Pancreas (tissue), 10 donors: Measurements from ENCODE around the gene ABRAXAS1. TPM values are rescaled to one million over a fixed set of nuclear protein-coding genes. Genes with fewer than 3 reads are reported as not detected.
A peak's percentile ranks its signal among the peaks of the same experiment; 100 is the strongest.

Source experiments
- ATAC-seq, 4 donors: fragments of 200-7000 bp; cut with Tn5 transposase; one replicate each; pipeline versions ENCODE4 v1.8.0 to v1.9.1; 2020; ENCODE audit warnings: mild to moderate bottlenecking in 4 of 4, moderate library complexity in 4 of 4
- DNase-seq, 6 donors: peaks; one replicate each; pipeline ENCODE4 v3.0.0-alpha.2; 2020
- FAIRE-seq: peaks from 2 replicates; lab custom pipeline; 2012; peaks lifted over from hg19 to GRCh38; lab: Jason Lieb, UNC
- H3K27ac ChIP-seq, 4 donors: fragments of 200-600 bp; sonication (generic); 1 replicate in 3 of 4; 2 replicates in 1 of 4; pipeline versions ENCODE4 v1.5.0 to v1.8.0; 2020
- H3K27me3 ChIP-seq, 4 donors: fragments of 200-600 bp; one replicate each; pipeline ENCODE4 v1.8.0; 2021
- H3K36me3 ChIP-seq, 3 donors: fragments of 200-600 bp; sonication (generic) in 1 of 3; one replicate each; pipeline versions ENCODE4 v1.5.0 to v1.8.0; 2020 to 2021
- H3K4me1 ChIP-seq, 3 donors: fragments of 200-600 bp; one replicate each; pipeline ENCODE4 v1.8.0; 2021
- H3K4me3 ChIP-seq, 4 donors: fragments of 200-600 bp; sonication (generic) in 2 of 4; one replicate each; pipeline versions ENCODE4 v1.5.0 to v1.8.0; 2020 to 2021
- H3K9me3 ChIP-seq, 4 donors: fragments of 200-600 bp; one replicate each; pipeline ENCODE4 v1.8.0; 2021
- WGBS, 2 donors: extraction: QIAGEN DNeasy Blood & Tissue Kit; methylation state at CpG; one replicate each; pipeline ENCODE4 v1.1.7; 2013; 5-methylcytosine and 5-hydroxymethylcytosine counted together
- intact Hi-C, 3 donors: fragments of 100-400 bp; cut with DNase I; formaldehyde crosslinking; loops; one replicate each; pipeline versions ENCODE4 v1.11.1 to v1.14.2; 2022
- polyA plus RNA-seq, 2 donors: library from polyadenylated mRNA; stranded (reverse); fragments of 200-250 nt; gene quantifications; one replicate each; pipeline ENCODE4 v1.2.3, GENCODE V29; 2013
- total RNA-seq, 6 donors: library from RNA; stranded (reverse); fragmentation: NEBNext Ultra II Directional in 4 of 6; extraction: Animal tissue kit (Norgen Biotek cat#: 25700) in 4 of 6; gene quantifications; one replicate each; pipeline versions ENCODE4 v1.2.1 to v1.2.4, GENCODE V29; 2021 to 2023
- TF ChIP-seq, protein P1 (sequence below), 4 donors: fragments of 200-600 bp; sonication (generic) in 3 of 4; IDR thresholded peaks; one replicate each; pipeline versions ENCODE4 v1.5.0 to v1.8.0; 2021; ENCODE audit warnings: antibody characterized with exemption in 4 of 4
- donor health status: healthy with polysubstance abuse.
- donor health status: DM: no; HTN: no; CAD: no; lungs with moderate emphysema.
- donor health status: DM: no; HTN: no; CAD: no.
- donor health status: control.
- donor health status: control.
- donor health status: Bipolar disorder and iron deficiency.
- donor health status: DM: yes; HTN: yes; CAD: no.
- donor health status: DM: no; HTN: no; CAD: no.
- donor health status: DM: no; HTN: no; CAD: no.
- donor health status: DM: yes; HTN: yes; CAD: no.

Gene ABRAXAS1
- total and polyA plus RNA-seq, 8 donors: 2.3 to 8.2 (median 6.3) TPM

DNA sequence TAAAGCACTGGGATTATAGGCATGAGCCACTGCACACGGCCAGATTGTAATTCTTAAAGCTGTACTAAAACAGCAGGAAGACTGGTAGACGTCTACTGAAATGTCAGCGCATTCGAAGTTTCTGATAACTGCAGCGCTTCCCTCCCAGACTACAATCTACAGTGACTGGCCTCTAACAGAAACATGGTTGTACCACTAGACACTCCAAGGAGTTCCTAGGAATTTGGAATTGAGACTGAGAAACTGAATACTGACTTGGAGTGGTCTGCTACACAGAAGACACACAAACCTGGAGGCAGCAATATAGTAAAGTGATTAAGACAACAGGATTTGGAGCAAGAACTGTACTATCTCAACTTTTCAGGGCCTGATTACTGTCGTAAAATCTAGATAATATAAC is 30.2 kb downstream of the ABRAXAS1 start:
- H3K27me3 ChIP-seq: no peaks in the 10 kb centered on the region
- ATAC-seq: peak in 2 of 4 donors; percentile 2 to 4
- peaks cover 0 to 4% (median 0%) of the 10 kb centered on the region in 3 donors for H3K36me3 ChIP-seq
- 8 to 9% methylated on average over 6 of the region's 6 CpGs for WGBS, 2 donors
- no peak for FAIRE-seq
- peak overlapping the region in 3 of 4 donors; percentile 80 to 96 (median 94) for H3K27ac ChIP-seq
- intact Hi-C loops: no loop called here
- no peak for DNase-seq
- peaks cover 5 to 23% (median 10%) of the 10 kb centered on the region in 3 donors for H3K4me1 ChIP-seq
- TF ChIP-seq, protein P1, sequence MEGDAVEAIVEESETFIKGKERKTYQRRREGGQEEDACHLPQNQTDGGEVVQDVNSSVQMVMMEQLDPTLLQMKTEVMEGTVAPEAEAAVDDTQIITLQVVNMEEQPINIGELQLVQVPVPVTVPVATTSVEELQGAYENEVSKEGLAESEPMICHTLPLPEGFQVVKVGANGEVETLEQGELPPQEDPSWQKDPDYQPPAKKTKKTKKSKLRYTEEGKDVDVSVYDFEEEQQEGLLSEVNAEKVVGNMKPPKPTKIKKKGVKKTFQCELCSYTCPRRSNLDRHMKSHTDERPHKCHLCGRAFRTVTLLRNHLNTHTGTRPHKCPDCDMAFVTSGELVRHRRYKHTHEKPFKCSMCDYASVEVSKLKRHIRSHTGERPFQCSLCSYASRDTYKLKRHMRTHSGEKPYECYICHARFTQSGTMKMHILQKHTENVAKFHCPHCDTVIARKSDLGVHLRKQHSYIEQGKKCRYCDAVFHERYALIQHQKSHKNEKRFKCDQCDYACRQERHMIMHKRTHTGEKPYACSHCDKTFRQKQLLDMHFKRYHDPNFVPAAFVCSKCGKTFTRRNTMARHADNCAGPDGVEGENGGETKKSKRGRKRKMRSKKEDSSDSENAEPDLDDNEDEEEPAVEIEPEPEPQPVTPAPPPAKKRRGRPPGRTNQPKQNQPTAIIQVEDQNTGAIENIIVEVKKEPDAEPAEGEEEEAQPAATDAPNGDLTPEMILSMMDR (IDR thresholded peaks at IDR 0.05): no peak
- peak overlapping the region; percentile 60 to 88 (median 66) for H3K4me3 ChIP-seq
- H3K9me3 ChIP-seq: no peaks in the 10 kb centered on the region

DNA sequence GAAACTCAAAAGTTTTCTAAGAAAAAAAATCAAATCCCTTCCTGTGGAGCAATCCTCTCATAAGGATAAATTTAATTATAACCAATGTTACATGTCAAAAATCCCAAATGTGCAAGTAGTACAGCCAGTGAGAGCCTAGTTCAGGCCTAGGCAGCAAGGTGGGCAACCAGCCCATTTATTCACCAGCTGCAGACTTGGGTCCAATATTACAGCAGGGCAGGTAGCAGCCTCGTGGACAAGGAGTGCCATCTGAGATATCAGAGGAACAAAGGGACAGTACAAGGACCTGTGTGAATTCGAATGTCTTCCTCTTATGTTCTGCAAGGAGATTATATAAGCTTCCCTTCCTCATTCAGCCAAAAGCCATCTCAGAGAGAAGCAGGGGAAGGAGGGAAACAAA is 35.9 kb downstream of the ABRAXAS1 start:
- FAIRE-seq (no peak), ATAC-seq (no peak), DNase-seq (no peak)
- no peak overlapping the region for H3K4me3 ChIP-seq
- H3K27me3 ChIP-seq: no peaks in the 10 kb centered on the region
- intact Hi-C loops: no loop called here
- TF ChIP-seq, protein P1 (IDR thresholded peaks at IDR 0.05): no peak
- no peak overlapping the region for H3K27ac ChIP-seq
- 63 to 67% methylated on average over 2 of the region's 2 CpGs for WGBS, 2 donors
- no peaks in the 10 kb centered on the region for H3K9me3 ChIP-seq
- H3K4me1 ChIP-seq: peaks cover 0 to 6% (median 0%) of the 10 kb centered on the region in 3 donors
- peaks cover 0 to 8% (median 7%) of the 10 kb centered on the region in 3 donors for H3K36me3 ChIP-seq

DNA sequence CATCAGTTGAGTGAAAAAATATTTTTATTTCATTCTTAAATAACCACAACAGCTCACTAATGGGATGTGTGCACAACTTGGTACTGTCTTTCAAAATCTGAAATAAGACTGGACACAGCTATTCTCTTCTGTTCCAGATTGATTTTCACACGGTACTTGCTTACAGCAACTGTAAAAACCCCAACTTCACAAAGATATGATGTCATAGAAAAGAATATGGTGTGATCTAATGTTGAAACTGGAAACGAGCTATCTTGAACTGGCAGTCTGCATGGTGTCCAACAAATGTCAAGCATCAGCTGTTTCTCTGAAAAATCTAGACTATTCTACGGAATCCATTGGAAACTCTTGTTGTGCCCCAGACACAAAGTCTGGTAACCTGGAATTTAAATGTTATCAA is 44.0 kb downstream of the ABRAXAS1 start:
- FAIRE-seq: no peak
- no peak for DNase-seq
- H3K4me3 ChIP-seq: no peak overlapping the region
- no peaks in the 10 kb centered on the region for H3K27me3 ChIP-seq
- H3K4me1 ChIP-seq: no peaks in the 10 kb centered on the region
- WGBS, 2 donors: 70 to 79% methylated on average over 3 of the region's 3 CpGs
- no peak for ATAC-seq
- H3K27ac ChIP-seq: no peak overlapping the region
- intact Hi-C loops: no loop called here
- no peaks in the 10 kb centered on the region for H3K9me3 ChIP-seq
- TF ChIP-seq, protein P1 (IDR thresholded peaks at IDR 0.05): no peak
- peaks cover 4 to 17% (median 7%) of the 10 kb centered on the region in 3 donors for H3K36me3 ChIP-seq

DNA sequence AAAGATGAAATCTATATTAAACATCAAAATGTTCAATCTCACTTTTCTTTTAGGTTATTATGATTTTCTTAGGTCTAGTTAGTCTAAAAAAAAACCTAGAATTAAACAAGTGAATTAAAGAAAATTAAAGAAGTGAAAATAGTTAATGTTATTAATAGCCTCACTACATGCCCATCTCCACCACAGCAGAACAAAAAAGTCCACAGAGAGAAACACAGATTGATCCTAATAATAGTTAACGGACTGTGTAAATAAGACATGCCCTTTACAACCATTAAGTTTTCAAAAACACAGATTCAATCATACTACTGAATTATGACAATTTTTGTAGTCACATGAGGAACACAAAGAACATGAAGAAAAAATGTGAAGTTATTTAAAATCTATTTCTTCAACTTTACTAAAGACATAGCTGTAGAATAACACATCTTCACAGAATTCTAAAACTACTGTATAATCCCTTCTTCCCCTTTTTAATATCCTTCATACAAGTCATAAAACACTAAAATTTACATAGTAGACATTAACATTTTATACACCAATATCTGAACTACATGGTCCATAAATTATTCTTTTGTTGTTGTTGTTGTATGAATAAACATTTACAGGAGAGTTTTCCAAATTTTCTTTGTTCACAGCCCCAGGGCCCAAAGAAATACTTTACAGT is 44.6 kb downstream of the ABRAXAS1 start:
- no peaks in the 10 kb centered on the region for H3K27me3 ChIP-seq
- H3K4me3 ChIP-seq: no peak overlapping the region
- H3K27ac ChIP-seq: no peak overlapping the region
- TF ChIP-seq, protein P1 (IDR thresholded peaks at IDR 0.05): no peak
- H3K36me3 ChIP-seq: peaks cover 4 to 12% (median 7%) of the 10 kb centered on the region in 3 donors
- no peak for ATAC-seq
- DNase-seq: no peak
- no peak for FAIRE-seq
- no peaks in the 10 kb centered on the region for H3K9me3 ChIP-seq
- 70 to 79% methylated on average over 1 of the region's 1 CpG for WGBS, 2 donors
- H3K4me1 ChIP-seq: no peaks in the 10 kb centered on the region
- intact Hi-C loops: no loop called here

DNA sequence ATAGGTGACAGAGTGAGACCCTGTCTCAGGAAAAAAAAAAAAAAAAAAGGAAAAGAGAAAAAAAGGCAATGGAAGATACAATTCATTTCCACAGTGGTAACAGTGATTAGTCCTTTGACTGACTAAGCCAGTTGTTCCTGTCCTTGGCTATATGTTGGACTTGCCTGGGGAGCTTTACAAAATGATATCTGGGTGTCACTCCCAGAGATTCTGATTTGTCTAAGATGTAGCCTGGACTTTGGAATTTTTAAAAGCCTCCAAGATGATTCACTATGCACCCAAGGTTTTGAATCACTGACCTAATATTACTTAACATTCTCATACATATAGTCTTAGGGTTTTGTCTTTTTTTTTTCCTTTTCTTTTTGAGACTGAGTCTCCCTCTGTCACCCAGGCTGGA is 46.2 kb downstream of the ABRAXAS1 start:
- Histone ChIP-seq H3K27ac (no peak overlapping the region), H3K9me3 (no peaks in the 10 kb centered on the region), H3K4me3 (no peak overlapping the region), H3K27me3 (no peaks in the 10 kb centered on the region), H3K36me3 (peaks cover 0 to 13% (median 4%) of the 10 kb centered on the region in 3 donors), H3K4me1 (no peaks in the 10 kb centered on the region)
- intact Hi-C loops: no loop called here
- no peak for ATAC-seq
- FAIRE-seq: no peak
- DNase-seq: no peak
- TF ChIP-seq, protein P1 (IDR thresholded peaks at IDR 0.05): no peak
